AG09319 (cell line): ENCODE data around the gene NRG2.
A peak's percentile ranks its signal among the peaks of the same experiment; 100 is the strongest.

Experiments
- DNase-seq: peaks from one replicate; pipeline ENCODE4 v3.0.0-alpha.2; 2010; ENCODE audit warnings: low read depth; ENCODE audit errors: extremely low read depth
- CTCF ChIP-seq: IDR thresholded peaks from 2 replicates; pipeline ENCODE4 v1.5.1; 2011; ENCODE audit warnings: low read depth, mild to moderate bottlenecking, inconsistent platforms, low read length, moderate library complexity

The NRG2 gene

GRCh38 chr5:140075371-140075770, 32.3 kb upstream of the NRG2 start:
- TF ChIP-seq CTCF: peak; percentile 9
- DNase-seq: no peak

DNA sequence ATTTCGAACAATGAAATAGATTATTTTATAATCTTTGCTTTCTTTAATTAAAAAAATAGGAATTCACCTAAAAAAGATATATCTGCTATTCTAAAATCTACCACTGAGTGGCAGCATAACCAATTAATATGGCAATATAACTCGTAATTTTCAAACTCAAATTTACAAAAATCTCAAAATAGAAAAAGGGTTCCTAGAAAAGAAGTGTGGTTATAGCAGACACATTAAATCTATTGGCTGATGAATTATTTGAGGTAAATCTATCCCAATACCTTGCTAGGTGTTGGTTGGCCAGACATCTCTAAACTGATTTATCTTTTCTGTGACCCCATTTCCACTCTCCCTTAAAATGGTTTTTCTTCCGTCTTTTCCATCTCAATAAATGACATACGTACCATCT, 30.2 kb upstream of the NRG2 start:
- DNase-seq: no peak
- peak; percentile 47 for TF ChIP-seq CTCF

GRCh38 chr5:140072812-140073211, 29.7 kb upstream of the NRG2 start:
- no peak for TF ChIP-seq CTCF
- no peak for DNase-seq

- DNase-seq: no peak
- no peak for TF ChIP-seq CTCF
Observed at GRCh38 chr5:140060816-140061215, 17.7 kb upstream of the NRG2 start.

DNA sequence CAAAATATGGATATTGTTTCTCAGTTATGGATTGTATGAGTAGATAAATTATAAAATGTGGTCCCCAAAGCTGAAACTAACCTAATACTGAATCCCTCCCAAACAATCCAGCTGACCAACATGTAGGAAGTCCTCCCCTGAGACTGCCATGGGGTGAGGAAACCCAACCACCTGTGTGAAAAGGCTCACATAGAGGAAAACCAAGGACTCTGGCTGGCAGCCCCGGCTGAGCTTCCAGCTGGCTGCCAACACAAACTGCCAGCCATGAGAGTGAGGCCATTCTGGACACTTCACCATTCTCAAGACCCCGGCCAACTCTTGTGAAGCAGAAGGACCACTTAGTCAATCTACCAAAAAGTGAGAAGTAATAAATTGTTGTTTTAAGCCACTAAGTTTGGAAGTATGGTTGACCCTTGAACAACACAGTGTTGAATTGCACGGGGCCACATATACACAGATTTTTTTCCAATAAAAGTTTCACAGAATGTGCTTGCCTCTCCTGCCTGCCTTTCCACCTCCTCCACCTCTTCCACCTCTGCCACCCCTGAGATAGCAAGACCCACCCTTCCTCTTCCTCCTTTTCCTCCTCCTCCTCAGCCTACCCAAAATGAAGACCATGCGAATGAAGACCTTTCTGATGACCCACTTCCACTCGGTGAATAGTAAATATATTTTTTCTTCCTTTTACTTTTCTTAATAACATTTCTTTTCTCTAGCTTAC, 15.3 kb upstream of the NRG2 start:
- TF ChIP-seq CTCF: no peak
- DNase-seq: no peak

DNA sequence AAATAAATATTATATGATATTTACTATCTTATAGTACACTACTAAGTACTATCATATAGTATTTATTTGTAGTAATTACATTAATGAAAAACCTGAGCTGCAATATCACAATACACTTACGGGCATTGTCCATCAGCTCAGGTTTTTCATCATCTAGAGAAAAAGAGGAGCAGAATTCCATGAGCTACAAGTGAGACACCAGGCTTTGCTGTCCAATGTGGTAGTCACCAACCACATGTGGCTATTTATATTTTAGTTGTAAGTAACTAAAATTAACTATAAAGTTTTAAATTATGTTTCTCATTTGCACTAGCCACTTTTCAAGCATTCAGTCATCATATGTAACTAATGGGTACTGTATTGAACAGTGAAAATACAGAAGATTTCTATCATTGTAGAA, 13.8 kb upstream of the NRG2 start:
- no peak for TF ChIP-seq CTCF
- no peak for DNase-seq

DNA sequence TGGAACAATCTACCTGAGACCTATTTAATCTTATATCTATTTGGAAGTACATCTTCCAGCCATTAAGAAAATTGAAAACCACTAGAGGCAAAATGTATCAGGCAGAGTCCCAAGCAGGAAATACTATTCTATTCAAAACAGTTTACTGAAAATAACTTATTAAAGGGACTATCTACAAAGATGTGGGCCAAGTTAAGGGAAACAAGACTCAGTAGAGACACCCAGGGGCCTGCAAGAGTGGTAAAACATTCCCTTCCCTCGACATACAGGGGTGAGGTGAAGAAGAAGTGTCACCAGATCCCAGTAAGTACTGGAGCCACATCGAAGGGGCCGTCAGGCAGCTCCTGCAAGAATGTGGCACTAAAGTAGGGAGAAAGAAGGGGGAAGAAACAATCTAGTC, 12.1 kb upstream of the NRG2 start:
- TF ChIP-seq CTCF: no peak
- no peak for DNase-seq
